Measurements from ENCODE around the gene RNU7-1.
A peak's percentile ranks its signal among the peaks of the same experiment; 100 is the strongest.

RNU7-1 gene

DNA sequence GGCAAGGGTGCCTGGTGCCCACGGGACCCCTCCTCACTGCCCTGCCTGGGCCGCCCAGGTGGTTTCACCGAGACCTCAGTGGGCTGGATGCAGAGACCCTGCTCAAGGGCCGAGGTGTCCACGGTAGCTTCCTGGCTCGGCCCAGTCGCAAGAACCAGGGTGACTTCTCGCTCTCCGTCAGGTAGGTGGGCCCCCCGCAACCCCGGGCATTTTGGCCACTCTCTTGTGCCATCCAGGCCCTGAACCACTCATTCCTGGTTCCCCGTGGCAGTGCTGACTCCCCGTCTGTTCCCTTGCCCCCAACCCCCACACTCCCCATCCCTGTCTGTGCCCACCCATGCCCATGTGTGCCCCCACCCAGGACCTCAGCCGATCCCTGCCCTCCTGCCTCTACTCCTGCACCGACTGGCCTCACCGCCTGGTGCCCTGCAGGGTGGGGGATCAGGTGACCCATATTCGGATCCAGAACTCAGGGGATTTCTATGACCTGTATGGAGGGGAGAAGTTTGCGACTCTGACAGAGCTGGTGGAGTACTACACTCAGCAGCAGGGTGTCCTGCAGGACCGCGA is 8.0 kb downstream of the RNU7-1 start:
- TF ChIP-seq, protein P1, sequence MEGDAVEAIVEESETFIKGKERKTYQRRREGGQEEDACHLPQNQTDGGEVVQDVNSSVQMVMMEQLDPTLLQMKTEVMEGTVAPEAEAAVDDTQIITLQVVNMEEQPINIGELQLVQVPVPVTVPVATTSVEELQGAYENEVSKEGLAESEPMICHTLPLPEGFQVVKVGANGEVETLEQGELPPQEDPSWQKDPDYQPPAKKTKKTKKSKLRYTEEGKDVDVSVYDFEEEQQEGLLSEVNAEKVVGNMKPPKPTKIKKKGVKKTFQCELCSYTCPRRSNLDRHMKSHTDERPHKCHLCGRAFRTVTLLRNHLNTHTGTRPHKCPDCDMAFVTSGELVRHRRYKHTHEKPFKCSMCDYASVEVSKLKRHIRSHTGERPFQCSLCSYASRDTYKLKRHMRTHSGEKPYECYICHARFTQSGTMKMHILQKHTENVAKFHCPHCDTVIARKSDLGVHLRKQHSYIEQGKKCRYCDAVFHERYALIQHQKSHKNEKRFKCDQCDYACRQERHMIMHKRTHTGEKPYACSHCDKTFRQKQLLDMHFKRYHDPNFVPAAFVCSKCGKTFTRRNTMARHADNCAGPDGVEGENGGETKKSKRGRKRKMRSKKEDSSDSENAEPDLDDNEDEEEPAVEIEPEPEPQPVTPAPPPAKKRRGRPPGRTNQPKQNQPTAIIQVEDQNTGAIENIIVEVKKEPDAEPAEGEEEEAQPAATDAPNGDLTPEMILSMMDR (IDR thresholded peaks at IDR 0.05; ENCODE audit: borderline replicate concordance, insufficient read depth, low read depth, low read length) = no peak
- peak overlapping the region; percentile 97 for H3K4me3 ChIP-seq (ENCODE audit: low read depth, low read length)

DNA sequence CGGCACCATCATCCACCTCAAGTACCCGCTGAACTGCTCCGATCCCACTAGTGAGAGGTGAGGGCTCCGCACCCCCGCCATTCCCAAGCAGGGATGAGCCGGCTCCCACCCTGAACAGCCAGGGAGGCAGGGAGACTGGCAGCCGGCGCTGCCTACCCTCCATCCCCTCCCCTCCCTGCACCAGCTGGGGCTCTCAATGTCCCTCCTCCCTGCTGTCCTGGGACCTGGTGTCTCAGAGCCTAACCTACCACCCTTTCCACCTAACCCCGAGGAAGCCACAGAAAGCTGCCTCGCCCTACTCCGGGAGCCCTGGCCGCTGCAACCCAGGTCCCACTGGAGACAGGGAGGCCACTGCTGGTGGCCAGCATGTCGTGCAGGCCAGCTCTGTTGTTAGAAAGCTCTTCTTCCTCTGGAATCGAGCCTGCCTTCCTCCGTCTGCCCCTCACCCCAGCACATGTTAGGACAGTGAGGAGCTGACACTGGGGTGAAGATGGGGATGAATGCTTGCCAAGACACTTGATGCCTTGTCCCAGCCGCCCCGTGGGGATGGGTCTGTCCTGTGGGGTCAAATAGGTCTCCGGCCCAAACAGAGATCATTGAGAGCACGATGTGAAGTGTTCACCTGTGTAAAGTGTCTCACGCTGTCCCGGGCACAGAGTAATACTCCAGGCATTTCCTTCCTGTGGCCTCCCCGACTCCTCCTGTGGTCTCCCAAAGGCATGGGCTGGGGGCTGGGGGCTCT is 8.7 kb downstream of the RNU7-1 start:
- peak overlapping the region; percentile 97 for H3K4me3 ChIP-seq (ENCODE audit: low read depth, low read length)
- TF ChIP-seq, protein P1 (IDR thresholded peaks at IDR 0.05; ENCODE audit: borderline replicate concordance, insufficient read depth, low read depth, low read length) = no peak

DNA sequence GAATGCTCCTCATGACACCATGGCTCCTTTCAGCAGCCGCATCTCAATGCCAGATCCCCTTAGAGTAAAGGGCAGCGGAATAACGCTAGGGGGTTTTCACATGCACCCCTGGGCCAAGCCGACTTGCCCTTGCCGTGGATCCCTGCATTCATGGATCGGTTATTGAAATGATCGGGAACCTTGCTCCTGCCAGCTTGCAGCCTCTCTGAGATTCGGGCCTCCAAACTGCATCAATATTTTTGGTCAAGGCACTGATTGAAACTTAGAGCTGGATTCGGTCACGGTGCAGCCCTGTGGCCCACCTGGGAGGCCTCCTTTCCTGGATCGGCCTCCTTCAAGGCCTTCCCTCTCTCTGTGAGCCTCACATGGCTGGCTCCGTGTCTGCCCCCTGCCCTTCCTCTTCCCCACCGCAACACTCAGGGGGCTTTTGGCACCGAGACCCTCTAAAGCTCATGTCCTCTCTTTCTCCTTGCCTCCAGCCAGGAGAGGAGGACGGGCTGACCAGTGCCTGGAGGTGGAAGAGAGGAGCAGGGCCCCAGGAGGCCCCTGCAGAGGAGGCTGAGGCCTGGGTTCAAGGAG is 9.3 kb downstream of the RNU7-1 start:
- peak overlapping the region; percentile 97 for H3K4me3 ChIP-seq (ENCODE audit: low read depth, low read length)
- TF ChIP-seq, protein P1 (IDR thresholded peaks at IDR 0.05; ENCODE audit: borderline replicate concordance, insufficient read depth, low read depth, low read length) = no peak

DNA sequence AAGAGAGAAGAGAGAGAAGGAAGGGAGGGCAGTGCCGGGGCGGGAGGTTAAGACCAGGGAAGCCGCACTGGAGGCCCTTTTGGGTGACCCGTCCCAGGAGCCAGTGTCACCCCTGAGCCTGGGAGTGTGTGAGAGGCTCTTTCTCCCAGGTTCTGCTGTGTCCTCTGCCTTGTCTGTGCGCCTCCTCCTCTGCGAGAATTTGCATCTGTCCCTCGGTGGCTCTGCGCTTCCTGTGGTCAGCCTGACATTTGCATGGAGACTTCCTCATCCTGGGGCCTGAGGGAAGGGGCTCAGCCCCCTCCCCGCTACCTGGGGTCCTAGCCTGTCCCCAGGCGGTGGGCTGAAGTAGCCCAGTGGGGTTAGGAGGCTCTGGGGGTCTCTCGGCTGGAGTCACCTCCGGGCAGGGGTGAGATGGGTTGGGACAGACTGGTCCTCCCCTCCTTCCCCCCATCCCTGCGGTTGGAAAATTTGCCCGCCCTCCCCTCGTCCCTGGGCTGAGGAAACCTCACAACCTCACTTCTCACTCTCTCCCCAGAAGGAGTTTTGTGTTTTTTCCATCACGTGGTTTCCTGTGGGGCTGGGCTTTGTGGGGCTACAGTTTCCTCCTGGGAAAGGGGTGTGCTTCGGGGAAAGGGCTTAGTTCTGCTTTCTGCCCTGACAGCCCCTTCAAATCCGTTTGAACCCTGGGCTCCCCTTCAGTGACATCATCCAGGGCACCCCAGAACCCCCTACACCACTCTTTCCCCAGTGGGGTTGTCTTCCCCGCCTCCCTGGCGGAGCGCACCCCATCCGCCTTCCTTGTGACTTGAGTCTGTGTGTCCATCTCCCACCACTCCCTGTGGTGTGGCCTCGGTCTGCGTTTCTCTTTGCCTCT is 10.1 kb downstream of the RNU7-1 start:
- TF ChIP-seq, protein P1 (IDR thresholded peaks at IDR 0.05; ENCODE audit: borderline replicate concordance, insufficient read depth, low read depth, low read length) = no peak
- peak overlapping the region; percentile 97 for H3K4me3 ChIP-seq (ENCODE audit: low read depth, low read length)

DNA sequence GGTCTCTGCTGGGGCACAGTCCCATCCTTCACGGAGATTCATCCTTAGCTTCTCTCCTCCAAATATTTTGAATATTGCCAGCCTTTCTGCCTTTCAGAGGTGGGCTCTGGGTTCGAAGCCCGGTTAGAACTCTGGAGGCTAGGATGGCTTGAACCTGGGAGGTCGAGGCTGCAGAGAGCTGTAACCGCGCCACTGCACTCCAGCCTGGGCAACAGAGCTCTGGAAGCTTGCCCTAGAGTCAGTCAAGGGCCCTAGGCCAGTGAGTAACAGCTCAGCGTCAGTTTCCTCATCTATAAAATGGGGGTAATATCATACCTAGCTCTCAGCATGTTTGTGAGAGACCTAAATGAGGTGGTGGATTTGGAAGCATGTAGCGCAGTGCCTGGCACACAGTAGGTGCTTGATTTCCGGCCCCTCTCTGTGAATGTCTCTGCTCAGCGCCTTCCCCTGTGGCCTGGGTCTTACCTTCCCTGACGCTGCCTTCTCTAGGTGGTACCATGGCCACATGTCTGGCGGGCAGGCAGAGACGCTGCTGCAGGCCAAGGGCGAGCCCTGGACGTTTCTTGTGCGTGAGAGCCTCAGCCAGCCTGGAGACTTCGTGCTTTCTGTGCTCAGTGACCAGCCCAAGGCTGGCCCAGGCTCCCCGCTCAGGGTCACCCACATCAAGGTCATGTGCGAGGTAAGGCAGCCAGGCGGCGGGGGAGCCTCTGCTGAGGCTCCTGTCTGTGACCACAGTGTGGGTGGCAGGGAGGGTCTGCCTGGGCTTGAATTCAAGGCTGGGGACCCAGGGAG is 10.9 kb downstream of the RNU7-1 start:
- TF ChIP-seq, protein P1 (IDR thresholded peaks at IDR 0.05; ENCODE audit: borderline replicate concordance, insufficient read depth, low read depth, low read length) = no peak
- peak overlapping the region; percentile 97 for H3K4me3 ChIP-seq (ENCODE audit: low read depth, low read length)

Measured in GM12875 (cell line).